ENCODE measurements around the gene SLC9A8. TPM values are rescaled to one million over a fixed set of nuclear protein-coding genes. Genes with fewer than 3 reads are reported as not detected.

The SLC9A8 gene
- total RNA-seq, 1 experiment from 2014 or later, result 6.7 TPM

DNA sequence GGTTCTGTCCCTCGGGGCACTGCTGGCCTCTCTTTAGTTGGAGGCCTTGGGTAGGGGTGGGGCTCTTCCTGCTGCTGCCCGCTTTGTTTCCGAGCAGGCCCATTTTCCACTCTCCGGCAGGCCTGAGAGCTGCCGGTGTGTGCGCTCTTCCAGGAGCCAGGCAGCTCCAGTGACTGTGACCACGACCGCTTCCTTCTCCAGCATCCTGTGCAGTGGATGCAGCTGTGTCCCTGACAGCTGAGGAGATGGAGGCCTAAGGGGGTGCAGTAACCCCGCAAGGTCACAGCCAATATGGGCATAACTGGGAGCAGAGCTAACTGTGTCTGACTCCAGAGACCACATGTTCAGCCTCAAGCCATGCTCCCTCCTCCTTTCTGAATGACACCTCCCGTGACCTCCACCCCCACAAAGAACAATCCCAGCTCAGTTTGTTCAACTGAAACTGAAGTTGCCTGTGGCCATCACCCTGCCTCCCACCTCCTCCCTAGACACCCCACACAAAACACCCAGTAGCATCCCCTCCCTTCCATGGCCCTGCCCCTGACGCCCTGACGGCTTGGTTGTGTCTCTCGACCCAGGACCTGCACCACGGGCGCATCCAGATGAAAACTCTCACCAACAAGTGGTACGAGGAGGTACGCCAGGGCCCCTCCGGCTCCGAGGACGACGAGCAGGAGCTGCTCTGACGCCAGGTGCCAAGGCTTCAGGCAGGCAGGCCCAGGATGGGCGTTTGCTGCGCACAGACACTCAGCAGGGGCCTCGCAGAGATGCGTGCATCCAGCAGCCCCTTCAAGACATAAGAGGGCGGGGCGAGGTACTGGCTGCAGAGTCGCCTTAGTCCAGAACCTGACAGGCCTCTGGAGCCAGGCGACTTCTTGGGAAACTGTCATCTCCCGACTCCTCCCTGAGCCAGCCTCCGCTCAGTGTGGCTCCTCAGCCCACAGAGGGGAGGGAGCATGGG lies 74.9 kb downstream of the SLC9A8 start (continued):
- no peak for TF ChIP-seq EGR1 (IDR thresholded peaks at IDR 0.05; ENCODE audit: low read depth)
- no peak for TF ChIP-seq SRF (IDR thresholded peaks at IDR 0.05; ENCODE audit: low read depth)
- TF ChIP-seq POLR2AphosphoS5 (IDR thresholded peaks at IDR 0.05; ENCODE audit: low read depth, low read length), result no peak
- no peak for TF ChIP-seq TCF7L2 (IDR thresholded peaks at IDR 0.05; ENCODE audit: borderline replicate concordance, extremely low read depth, insufficient read depth, insufficient read length)

DNA sequence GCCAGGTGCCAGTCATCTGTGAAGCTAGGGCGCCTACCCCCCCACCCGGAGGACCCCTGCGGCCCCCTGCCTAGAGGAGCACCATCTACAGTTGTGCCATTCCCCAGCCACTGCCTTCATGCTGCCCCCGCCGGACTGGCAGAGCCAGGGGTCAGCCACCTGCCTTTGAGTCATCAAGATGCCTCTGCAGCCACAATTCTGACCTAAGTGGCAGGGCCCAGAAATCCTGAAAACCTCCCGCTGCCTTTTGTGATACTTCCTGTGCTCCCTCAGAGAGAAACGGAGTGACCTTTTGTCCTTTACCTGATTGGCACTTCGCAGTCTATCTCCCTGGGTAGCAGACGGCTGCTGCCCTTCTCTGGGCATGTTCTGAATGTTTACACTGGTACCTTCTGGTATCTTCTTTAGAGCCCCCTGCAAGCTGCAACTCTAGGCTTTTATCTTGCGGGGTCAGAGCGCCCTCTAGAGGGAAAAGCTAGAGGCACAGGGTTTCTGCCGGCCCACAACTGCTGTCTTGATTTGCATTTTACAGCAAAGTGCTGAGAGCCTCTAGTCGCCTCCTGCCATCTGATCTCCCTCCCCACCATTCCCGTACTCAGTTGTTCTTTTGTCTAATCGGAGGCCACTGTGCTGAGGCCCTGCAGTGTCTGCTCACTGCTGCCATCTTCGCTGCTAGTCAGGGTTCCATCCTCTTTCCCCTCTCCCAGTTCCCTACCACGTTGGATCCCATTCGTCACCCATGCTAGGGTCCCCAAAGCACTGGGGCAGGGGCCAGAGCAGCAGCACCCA lies 75.8 kb downstream of the SLC9A8 start:
- Histone ChIP-seq H3K4me2 (ENCODE audit: low read length) (no peak overlapping the region), H3K9me2 (ENCODE audit: insufficient read depth) (no peaks in the 10 kb centered on the region), H3K9me3 (ENCODE audit: control insufficient read depth in 1 of 2, insufficient read depth in 1 of 2, low read depth in 1 of 2, low read length in 2 of 2) (no peaks in the 10 kb centered on the region), H3K27ac (ENCODE audit: low read depth, low read length) (no peak overlapping the region), H3K36me3 (ENCODE audit: control insufficient read depth in 1 of 2, insufficient read depth in 2 of 2, low read length in 2 of 2) (no peaks in the 10 kb centered on the region), H4K20me1 (ENCODE audit: insufficient read depth) (no peaks in the 10 kb centered on the region), H2AFZ (ENCODE audit: low read depth, low read length, poor library complexity, severe bottlenecking) (no peak overlapping the region), H3K4me3 (replicated peaks in 1 of 2; ENCODE audit: low read depth in 1 of 2, low read length in 2 of 2) (no peak overlapping the region), H3K9ac (ENCODE audit: low read length) (no peak overlapping the region), H3K79me2 (ENCODE audit: insufficient read depth, low read length) (no peaks in the 10 kb centered on the region), H3K27me3 (ENCODE audit: insufficient read depth, low read length) (no peaks in the 10 kb centered on the region), H3K4me1 (ENCODE audit: control insufficient read depth in 1 of 2, insufficient read depth in 2 of 2, low read length in 2 of 2) (peaks cover 0 to 5% of the 10 kb centered on the region in 2 experiments; a peak in 1 of 4 replicates)
- peak; percentile 21 for DNase-seq (ENCODE audit: low read depth, low spot score)
- BruUV-seq (replicated peaks), result no TSS peak
- ChIA-PET RAD21 (ENCODE audit: low non-redundant PET in 1 of 2, low total read pairs in 2 of 2, uncharacterized antibody in 2 of 2, unreplicated experiment in 2 of 2) (interaction anchor here (0.6 to 1.5 kb wide), 4 partner anchors 194 to 280 kb away, joined by 3 to 4 read pairs (median 3); no protein-coding TSS in a partner anchor), POLR2A (no interaction called here), CTCF (interaction anchor here (1.0 to 5.5 kb wide), 16 partner anchors 8 to 380 kb away, joined by 3 to 43 read pairs (median 4); no protein-coding TSS in a partner anchor)
- ATAC-seq, result peak; percentile 84
- intact Hi-C loops (cut with micrococcal nuclease), result loop anchor here (1.0 to 5.0 kb wide), 3 partner anchors 184 to 346 kb away; no protein-coding TSS in a partner anchor
- no peak for TF ChIP-seq FOSL1 (IDR thresholded peaks at IDR 0.05; ENCODE audit: low read depth)
- TF ChIP-seq TCF7L2 (IDR thresholded peaks at IDR 0.05; ENCODE audit: borderline replicate concordance, extremely low read depth, insufficient read depth, insufficient read length), result peak; percentile 19
- TF ChIP-seq, protein P1, sequence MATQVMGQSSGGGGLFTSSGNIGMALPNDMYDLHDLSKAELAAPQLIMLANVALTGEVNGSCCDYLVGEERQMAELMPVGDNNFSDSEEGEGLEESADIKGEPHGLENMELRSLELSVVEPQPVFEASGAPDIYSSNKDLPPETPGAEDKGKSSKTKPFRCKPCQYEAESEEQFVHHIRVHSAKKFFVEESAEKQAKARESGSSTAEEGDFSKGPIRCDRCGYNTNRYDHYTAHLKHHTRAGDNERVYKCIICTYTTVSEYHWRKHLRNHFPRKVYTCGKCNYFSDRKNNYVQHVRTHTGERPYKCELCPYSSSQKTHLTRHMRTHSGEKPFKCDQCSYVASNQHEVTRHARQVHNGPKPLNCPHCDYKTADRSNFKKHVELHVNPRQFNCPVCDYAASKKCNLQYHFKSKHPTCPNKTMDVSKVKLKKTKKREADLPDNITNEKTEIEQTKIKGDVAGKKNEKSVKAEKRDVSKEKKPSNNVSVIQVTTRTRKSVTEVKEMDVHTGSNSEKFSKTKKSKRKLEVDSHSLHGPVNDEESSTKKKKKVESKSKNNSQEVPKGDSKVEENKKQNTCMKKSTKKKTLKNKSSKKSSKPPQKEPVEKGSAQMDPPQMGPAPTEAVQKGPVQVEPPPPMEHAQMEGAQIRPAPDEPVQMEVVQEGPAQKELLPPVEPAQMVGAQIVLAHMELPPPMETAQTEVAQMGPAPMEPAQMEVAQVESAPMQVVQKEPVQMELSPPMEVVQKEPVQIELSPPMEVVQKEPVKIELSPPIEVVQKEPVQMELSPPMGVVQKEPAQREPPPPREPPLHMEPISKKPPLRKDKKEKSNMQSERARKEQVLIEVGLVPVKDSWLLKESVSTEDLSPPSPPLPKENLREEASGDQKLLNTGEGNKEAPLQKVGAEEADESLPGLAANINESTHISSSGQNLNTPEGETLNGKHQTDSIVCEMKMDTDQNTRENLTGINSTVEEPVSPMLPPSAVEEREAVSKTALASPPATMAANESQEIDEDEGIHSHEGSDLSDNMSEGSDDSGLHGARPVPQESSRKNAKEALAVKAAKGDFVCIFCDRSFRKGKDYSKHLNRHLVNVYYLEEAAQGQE (IDR thresholded peaks at IDR 0.05; ENCODE audit: low read depth), result no peak
- no peak for TF ChIP-seq SRF (IDR thresholded peaks at IDR 0.05; ENCODE audit: low read depth)
- no peak for TF ChIP-seq CEBPB (IDR thresholded peaks at IDR 0.05; ENCODE audit: low read depth)
- TF ChIP-seq POLR2AphosphoS5 (IDR thresholded peaks at IDR 0.05; ENCODE audit: low read depth, low read length), result 0 out of 2 replicates have a peak, but pooled peaks have one; percentile 21
- TF ChIP-seq, protein P2, sequence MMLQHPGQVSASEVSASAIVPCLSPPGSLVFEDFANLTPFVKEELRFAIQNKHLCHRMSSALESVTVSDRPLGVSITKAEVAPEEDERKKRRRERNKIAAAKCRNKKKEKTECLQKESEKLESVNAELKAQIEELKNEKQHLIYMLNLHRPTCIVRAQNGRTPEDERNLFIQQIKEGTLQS (IDR thresholded peaks at IDR 0.05), result no peak
- TF ChIP-seq, protein P3, sequence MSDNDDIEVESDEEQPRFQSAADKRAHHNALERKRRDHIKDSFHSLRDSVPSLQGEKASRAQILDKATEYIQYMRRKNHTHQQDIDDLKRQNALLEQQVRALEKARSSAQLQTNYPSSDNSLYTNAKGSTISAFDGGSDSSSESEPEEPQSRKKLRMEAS (IDR thresholded peaks at IDR 0.05), result no peak
- TF ChIP-seq SIN3A (IDR thresholded peaks at IDR 0.05; ENCODE audit: low read depth), result no peak
- TF ChIP-seq, protein P4, sequence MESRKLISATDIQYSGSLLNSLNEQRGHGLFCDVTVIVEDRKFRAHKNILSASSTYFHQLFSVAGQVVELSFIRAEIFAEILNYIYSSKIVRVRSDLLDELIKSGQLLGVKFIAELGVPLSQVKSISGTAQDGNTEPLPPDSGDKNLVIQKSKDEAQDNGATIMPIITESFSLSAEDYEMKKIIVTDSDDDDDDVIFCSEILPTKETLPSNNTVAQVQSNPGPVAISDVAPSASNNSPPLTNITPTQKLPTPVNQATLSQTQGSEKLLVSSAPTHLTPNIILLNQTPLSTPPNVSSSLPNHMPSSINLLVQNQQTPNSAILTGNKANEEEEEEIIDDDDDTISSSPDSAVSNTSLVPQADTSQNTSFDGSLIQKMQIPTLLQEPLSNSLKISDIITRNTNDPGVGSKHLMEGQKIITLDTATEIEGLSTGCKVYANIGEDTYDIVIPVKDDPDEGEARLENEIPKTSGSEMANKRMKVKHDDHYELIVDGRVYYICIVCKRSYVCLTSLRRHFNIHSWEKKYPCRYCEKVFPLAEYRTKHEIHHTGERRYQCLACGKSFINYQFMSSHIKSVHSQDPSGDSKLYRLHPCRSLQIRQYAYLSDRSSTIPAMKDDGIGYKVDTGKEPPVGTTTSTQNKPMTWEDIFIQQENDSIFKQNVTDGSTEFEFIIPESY (IDR thresholded peaks at IDR 0.05; ENCODE audit: extremely low read depth, insufficient replicate concordance, low read length), result no peak
- TF ChIP-seq RAD21 (IDR thresholded peaks at IDR 0.05; ENCODE audit: low read depth), result peak; percentile 82
- no peak for TF ChIP-seq ZNF274 (IDR thresholded peaks at IDR 0.05; ENCODE audit: low read depth, low read length)
- TF ChIP-seq ELF1 (IDR thresholded peaks at IDR 0.05; ENCODE audit: borderline replicate concordance, low read depth), result no peak
- TF ChIP-seq SP1 (IDR thresholded peaks at IDR 0.05; ENCODE audit: low read depth), result no peak
- TF ChIP-seq POLR2A (IDR thresholded peaks at IDR 0.05; ENCODE audit: borderline replicate concordance, extremely low read depth, insufficient read depth, insufficient read length), result no peak
